ENCODE data around the gene PRKCE.
"Not testable (repeated sequence)": the region's sequence is repeated elsewhere in the genome, so short reads cannot be mapped to it uniquely, and the experiment has no call there.

The PRKCE gene

DNA sequence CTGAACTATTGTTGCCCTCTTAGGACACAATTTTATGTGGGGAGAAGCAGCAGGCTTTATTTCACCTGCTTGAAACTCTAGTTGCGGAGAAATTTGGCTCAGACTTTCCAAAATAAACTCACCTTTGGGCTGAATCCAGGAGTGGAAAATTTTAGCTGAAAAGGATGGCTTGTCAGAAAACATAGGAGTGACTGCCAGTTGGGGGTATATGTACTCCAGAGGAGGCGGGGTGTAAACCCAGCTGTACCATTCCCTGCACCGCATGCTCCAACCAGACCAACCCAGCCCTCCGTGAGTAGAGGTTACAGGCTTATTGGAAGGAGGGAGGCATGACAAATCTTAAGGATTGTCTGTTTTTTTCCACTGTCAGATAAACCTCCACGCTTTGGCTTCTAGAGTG lies 53.8 kb downstream of the PRKCE start:
- no peak for DNase-seq

DNA sequence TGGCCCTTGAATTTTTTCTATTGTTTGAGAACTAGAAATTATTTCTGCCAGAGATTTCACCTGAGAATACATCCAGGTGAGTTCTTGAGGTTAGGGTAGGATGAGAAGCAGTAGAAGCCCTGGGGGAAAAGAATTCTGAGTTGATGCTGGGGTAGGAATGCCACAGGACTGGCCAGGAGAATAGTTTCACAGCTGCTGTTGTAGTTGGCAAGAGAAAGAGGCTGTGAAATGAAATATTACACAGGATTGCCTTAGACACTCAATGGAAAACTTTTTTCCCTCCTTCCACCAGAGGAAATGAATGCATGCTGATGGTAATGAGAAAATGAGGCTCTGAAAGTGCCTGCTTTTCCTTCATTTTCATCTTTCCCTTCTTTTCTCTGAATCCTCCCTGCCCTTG lies 54.6 kb downstream of the PRKCE start:
- no peak for DNase-seq

DNA sequence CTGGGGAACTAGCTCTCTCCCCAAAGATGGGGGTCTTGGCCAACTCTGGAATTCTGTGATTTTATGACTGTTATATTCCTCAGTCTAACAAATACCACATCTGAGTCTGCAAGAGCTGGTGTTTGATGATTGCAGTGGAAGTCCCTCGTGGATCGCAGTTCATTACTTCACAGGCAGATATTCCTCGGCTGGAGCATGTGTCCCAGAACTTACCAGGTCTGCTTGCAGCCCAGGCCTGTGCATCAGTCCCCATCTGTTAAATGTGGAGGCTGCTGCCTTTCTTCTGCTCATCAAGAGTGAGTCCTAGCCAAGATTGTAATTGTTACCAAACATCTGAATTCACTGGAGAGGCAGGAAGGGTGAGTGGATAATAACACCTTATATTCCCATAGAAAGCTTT lies 55.5 kb downstream of the PRKCE start:
- no peak for DNase-seq

DNA sequence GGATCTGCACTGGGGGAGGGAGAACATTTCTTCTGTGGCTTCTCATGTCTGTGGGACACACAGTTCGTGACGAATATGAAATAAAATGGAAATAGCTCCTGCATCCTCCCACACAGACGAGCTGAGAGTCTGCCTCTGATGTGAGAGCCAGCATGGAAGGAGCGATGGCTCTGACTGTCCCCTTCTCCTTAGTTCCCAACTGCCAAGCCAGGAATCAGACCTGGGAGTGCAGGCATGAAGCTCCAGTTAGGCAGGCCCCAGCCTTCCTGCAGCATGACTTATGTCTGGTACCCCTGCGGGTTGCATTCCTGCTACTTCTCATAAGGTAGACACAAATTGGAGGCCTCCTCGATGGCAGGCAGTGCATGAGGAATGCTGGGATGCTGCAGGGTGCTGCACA lies 56.2 kb downstream of the PRKCE start:
- no peak for DNase-seq

DNA sequence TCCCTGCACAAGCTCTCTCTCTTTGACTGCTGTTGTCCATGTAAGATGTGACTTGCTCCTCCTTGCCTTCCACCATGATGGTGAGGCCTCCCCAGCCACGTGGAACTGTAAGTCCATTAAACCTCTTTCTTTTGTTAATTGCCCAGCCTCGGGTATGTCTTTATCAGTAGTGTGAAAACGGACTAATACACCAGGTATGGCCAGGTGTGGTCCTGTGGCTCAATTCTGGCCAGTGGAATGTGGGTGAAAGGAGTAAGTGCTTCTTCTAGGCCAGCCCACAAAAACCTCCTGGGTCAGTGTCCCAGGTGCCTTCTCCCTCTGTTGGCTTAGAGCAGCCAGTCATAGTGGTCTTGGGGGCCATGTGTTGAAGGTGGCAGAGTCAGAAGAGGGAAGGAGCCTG lies 57.0 kb downstream of the PRKCE start:
- no peak for DNase-seq

DNA sequence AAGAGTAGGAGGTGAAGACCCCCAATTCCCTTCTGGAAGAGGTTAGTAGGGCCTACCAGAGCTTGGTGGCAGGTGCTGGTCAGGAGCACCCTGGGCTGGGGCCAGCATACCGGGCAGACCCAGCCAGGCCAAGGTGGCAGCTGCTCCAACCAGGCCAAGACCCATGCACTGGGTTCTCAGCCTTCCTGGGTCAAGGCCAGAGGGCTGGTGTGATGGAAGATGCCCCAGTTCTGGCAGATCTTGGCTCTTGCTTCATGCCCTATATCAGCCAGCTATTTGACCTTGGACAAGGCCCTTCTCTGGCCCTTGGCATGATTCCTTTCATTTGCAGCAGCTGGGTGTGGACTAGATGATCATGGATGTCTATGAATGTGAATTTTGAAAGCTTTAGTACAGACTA lies 57.7 kb downstream of the PRKCE start:
- DNase-seq: no peak

DNA sequence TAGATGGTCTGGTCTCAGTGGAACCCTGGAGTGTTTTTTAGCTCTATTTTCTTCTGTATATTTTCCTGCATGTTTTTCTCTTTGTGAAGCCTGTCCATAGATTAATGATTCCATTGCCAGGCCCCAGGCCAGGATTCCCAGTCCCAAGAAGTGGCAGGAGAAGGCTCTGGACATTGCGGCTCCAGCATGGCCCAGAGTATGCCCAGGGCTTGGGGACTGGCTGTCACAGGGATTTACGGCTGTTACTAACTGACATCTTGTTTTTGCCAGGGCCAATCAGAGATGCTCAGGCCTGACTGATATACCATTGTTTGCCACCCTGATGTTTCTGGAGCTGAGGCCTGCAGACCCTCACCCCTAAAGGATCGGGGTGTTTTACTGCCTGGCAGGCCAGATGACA lies 59.0 kb downstream of the PRKCE start:
- no peak for DNase-seq

DNA sequence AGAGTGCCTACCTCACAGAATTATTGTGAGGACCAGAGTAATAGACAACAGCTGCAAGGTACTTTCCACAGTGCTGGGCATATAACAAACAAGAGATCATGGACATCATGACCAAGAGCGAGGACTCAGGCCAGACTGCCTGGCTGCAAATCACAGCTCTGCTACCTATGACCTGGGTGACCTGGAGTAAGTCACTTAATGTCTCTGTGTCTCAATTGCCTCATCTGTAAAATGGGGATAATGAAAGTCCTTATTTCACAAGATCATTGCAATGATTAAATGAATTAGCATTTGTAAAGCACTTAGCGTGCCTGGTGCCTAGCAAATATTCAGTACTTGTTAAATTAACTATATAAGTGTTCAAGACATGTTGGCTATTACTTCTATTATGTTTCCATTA lies 59.7 kb downstream of the PRKCE start:
- no peak for DNase-seq

DNA sequence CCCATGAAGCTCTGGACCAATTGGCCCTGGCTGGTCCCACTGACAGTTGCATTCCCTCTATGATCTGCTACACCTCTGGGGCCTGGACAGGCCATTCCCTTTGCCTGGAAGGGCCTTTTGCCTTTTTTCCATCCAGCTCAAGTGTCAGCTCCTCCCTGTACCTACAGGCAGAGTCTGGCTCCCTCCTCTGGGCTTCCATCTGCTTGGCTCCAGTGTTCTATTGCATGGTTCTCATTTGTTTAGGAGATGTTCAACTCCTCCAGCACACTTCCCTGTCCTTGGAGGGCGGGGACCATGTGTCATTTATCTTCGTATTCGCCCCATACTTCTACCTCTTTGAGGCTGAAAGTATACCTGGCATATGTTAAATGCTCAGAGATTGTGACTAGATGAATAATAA lies 61.1 kb downstream of the PRKCE start:
- no peak for DNase-seq

DNA sequence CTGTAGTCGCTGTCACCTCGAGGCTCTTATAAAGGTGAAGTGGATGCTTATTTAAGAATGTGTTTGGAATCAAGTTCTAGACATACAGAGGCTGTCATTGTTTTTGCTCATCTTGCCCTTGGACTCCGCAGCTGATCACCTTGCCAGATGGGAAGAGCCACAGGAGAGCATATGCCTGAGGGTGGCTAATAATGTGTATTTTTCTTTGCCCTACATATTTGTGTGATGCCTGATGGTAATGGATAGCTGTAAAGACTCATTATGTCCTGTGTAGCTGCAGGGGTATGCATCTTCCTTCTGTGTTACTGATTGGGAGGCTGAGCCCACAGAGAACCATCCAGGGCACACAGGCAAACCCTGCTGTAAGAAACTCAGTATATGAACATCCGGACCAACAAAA lies 61.7 kb downstream of the PRKCE start:
- DNase-seq: no peak

DNA sequence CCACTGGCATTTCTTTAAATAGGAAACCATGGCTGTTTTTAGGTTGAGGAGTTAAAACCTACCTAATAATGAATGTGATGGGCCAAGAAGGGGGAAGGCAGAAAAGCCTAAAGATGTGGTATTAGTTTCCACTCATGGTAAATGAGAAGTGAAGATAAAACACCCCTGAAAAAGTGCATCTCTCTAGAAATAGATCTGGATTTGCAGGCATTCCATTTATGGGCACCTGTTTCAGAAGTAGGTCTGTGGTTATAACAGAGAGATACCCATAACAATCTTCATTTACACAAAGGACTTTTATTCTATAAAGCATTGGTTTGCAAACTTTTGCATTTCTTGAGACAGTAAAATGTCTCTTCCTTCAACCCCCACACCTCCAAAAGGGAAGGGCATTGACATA lies 62.1 kb downstream of the PRKCE start:
- no peak for DNase-seq

DNA sequence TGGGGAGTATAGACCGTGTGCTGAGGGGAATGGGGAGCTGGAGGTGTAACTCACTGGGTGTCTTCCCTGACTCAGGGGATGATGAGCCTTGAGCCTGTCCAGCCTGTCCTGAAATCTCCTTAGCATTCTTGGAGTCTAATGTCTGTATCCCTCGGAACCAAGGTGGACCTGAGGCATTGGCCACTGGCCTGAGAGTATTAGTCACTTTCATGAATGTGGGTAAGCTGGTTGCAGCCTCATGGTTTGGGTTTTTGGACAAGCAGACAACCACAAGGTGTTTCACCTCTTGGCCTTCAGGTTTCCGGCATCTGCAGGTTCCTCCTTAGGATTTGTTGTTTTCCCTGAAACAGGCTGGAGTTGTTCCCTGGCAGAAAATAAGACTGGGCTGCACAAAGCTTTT lies 63.2 kb downstream of the PRKCE start:
- no peak for DNase-seq

DNA sequence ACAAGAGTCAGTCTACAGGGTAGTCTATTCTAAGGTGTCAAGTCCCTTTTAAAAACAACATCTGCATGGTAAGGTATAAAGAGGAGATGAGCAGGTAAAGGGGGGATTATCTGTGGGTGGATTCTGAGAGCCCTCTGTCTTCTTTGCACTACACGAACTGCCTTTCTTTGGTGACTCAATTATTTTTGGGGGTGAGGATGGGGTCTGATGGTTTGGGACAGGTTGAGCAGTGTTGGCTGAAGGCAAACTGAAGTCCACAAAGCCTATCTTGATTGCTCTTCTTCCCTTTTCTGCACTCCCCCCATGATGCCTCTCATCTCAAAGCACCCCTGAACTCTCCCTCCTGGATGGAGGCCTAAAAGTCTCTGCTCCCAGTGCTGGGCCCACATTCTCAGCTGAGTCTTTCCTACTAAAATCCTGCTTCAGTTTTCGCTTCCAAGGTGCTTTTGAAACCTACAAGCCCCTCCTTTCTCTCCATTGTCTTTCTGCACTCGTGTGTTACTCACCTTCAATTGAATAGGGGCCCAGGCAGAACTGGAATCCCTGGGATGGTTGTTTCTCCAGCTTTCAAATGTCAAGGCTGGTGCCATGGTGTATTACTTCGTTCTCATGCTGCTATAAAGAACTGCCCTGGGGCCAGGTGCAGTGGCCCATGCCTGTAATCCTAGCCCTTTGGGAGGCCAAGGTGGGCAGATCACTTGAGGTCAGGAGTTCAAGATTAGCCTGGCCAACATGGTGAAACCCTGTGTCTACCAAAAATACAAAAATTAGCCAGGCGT lies 64.3 kb downstream of the PRKCE start:
- DNase-seq: no peak

DNA sequence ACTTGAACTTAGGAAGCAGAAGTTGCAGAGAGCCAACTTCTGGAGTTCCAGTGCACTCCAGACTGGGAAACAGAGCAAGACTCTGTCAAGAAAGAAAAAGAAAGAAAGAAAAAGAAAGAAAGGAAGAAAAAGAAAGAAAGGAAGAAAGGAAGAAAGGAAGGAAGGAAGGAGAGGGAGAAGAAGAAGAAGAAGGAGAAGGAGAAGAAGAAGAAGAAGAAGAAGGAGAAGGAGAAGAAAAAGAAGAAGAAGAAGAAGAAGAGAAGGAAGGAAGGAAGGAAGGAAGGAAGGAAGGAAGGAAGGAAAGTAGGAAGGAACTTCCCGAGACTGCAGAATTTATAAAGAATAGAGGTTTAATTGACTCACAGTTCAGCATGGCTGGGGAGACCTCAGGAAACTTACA lies 65.0 kb downstream of the PRKCE start:
- DNase-seq: not testable (repeated sequence)

DNA sequence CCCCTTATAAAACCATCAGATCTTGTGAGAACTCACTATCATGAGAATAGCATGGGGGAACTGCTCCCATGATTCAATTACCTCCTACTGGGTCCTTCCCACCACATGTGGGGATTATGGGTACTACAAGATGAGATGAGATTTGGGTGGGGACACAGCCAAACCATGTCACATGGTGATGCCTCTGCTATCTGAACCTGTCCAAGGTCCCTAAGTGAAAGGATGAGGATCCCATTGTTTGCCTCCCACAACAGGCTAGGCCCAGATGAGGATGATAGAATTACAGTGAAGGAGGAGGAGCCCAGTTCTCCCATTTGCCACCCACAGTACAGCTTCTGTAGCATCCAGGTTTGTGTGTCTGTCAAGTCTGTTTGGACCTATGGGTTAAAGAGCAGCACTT lies 65.4 kb downstream of the PRKCE start:
- DNase-seq: no peak

DNA sequence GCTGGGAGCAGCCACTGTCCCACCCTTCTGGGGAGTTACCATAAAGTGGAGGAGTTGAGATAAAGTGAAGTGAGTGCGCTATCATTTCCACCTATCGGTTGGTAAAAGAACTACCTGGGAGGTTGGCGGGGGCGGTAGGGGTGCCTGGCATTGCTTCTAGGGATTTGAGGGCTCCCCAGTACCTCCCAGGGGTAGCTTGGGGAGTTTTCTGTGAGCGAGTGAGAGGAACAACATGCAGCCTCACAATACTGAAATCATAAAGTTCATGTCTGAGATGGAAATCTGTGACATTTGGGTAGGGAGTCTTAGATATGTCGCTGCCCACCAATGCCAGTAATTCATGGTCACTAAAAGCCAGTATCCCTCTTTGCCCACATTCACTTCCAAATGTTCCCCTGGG lies 68.7 kb downstream of the PRKCE start:
- no peak for DNase-seq

DNA sequence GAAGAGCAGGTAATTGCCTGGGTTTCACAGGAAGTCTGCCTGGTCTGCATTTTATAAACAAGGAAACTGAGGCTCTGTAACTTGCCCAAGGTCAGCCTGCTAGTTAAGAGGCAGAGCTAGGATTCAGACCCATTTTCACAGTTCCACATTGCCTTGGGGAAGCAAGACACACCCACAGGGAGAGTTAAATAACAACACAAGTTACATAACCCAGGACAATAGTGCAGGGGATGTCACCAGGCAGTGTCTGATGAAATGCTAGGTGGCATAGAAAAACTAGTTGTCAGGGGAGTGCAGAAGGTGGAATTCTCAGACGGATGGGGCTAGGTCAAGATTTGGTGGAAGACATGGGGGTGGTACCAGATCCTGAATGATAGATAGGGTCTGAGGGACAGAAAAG lies 69.7 kb downstream of the PRKCE start:
- no peak for DNase-seq

DNA sequence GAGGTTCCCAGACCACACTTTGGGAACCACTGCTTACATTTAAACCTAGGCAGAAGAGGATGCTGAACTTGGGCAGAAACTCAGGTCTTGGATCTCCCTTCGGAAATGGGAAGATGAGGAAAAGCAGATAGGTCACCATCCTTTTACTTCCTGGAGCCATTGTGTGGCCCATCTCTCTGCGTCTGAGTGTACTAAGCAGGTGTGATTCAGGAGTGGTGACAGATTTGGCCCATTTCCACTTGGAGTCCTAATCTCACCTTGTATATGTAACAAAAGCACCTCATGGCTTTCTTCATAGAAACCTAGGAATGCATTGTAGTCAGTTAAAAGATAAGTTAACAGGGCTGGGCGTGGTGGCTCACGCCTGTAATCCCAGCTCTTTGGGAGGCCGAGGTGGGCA lies 71.0 kb downstream of the PRKCE start:
- no peak for DNase-seq

DNA sequence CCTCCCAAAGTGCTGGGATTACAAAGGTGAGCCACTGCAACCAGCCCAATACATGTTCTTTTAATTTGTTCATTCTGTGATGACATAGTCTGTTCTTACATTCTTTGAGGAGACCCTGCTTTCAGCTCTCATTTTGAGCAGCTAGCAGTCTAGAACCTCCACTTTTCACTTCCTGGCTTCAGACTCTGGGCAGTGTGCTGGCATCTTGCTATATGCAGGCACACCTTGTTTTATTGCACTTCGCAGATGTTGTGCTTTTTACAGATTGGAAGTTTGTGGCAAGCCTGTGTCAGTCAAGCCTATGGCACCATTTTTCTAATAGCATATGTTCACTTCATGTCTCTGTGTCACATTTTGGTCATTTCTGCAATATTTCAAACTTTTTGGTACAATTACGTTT lies 72.4 kb downstream of the PRKCE start:
- DNase-seq: no peak

DNA sequence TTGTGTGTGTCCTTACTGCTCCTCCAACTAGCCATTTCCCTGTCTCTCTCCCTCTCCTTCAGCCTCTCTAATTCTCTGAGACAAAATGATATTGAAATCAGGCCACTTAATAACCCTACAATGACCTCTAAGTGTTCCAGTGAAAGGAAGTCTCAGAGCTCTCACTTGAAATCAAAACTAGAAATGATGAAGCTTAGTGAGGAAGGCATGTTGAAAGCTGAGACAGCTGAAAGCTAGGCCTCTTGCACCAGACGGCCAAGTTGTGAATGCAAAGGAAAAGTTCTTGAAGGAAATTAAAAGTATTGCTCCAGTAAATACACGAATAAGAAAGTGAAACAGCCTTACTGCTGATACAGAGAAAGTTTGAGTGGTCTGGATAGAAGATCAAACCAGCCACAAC lies 72.9 kb downstream of the PRKCE start:
- no peak for DNase-seq

DNA sequence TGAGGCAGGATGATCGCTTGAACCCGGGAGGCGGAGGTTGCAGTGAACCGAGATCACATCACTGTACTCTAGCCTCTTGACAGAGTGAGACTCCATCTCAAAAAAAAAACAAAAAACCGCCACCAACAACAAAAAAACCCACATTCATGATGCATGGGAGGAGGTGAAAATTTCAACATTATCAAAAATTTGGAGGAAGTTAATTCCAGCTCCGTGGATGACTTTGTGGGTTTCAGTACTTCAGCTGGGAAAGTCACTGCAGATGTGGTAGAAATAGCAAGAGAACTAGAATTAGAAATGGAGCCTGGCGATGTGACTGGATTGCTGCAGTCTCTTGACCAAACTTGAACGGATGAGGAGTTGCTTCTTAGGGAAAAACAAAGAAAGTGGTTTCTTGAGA lies 74.3 kb downstream of the PRKCE start:
- DNase-seq: no peak

DNA sequence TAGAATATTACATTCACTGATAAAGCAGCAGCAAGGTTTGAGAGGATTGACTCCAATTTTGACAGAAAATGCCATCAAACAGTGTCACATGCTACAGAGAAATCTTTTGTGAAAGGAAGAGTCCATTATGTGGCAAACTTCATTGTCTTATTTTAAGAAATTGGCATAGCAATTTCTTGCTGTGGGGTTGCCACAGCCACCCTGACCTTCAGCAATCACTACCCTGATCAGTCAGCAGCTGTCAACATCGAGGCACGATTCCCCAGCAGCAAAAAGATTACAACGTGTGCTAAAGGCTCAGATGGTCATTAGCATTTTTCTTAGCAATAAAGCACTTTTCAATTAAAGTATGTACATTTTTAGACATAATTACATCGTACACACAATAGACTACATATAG lies 74.7 kb downstream of the PRKCE start:
- no peak for DNase-seq

DNA sequence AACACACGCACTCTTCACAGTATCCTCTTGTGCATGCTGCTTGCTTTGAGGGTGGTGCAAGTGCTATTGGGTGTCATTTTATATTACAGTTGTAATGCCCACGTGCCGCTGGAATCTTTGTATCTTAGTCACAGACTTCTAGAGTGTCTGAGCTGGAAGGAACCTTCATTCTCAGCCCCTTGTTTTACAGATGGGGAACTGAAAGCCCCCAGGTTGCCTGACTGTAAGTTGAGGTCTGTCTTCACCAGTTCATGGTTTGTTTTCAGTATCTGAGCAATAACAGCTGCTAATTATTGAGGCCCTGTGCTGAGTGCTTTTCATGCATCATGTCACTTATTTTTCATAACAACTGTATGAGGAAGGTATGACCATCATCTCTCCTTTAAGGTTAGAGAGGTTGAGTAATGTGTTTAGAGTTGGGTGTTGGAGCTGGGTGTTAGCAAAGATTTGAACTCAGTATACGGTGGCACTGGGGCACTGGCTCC lies 77.0 kb downstream of the PRKCE start:
- DNase-seq: no peak

DNA sequence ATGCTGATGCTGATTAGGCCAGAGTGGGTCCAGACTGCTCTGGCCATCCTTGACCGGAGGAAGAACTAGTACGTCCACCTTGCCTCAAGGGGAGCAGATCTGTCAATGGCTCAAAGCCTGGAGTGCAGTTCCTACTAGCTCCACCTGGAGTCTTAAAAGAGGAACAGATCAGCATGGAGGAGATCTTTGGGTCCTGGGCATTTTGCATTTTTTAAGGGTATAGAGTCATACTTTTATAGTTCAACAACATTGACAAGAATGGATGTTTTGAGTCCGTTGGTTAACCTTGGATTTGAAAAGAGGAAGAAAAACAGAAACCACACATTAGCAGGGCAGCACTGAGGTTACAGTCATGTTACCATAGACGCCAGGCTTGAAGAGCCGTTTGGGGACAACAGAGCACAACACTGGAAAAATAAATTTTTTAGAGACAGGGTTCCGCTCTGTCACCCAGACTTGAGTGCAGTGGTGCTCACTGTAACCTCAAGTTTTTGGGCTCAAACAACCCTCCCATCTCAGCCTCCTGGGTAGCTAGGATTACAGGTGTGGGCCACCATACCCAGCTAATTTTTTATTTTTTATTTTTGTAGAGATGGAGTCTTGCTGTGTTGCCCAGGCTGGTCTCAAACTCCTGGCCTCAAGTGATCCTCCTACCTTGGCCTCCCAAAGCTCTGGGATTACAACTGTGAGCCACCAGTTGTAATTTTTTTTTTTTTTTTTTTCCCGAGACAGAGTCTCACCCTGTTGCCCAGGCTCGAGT lies 78.5 kb downstream of the PRKCE start:
- DNase-seq: no peak

DNA sequence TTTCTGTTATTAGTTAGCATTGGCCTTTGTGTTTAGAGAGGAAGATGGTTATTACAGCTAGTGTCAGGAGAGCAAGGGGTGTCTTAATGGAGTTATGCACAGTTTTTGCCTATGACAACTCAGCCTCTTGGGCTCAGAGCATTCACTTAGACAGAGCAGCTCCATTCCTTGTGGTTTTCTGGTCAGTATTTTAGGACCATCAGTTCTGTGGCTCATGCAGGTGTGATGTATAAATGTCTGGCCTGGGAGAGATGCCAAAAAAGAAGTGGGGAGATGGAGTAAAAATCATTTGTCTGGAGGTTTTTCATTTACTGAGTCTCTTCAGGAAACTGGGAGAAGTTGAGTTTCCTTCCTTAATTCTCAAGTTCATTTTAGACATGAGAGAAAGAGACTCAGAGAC lies 79.7 kb downstream of the PRKCE start:
- DNase-seq: no peak

Measured in DMS153 (cell line).